HepG2 (cell line): ENCODE data around the gene ALDH9A1. TPM values are rescaled to one million over a fixed set of nuclear protein-coding genes. Genes with fewer than 3 reads are reported as not detected.

Source experiments
- polyA plus RNA-seq, 8 experiments: library from polyadenylated mRNA; depleted of rRNA in 3 of 8; stranded (reverse) in 7 of 8; unstranded in 1 of 8; fragments of >200 nt; fragmentation: Illumina TruSeq in 4 of 8; extraction: Trizol in 4 of 8; gene quantifications; 2 replicates each; pipeline versions ENCODE4 v1.2.1 to v1.2.3, GENCODE V29; 2011 to 2016; ENCODE audit warnings: low read depth in 4 of 8, missing spikeins in 1 of 8, mixed read lengths in 1 of 8; ENCODE audit not compliant: insufficient read depth in 1 of 8
- total RNA-seq, 5 experiments: library from RNA; depleted of rRNA; stranded (reverse); fragments of >200 nt; fragmentation: Illumina TruSeq; extraction: Trizol; gene quantifications; 2 replicates each; pipeline ENCODE4 v1.2.3, GENCODE V29; 2016; ENCODE audit warnings: low read depth in 1 of 5

ALDH9A1 gene
- total and polyA plus RNA-seq, 2 of the 13 experiments (the other 11 are each of a cell fraction or from before 2014, with no cell fraction given), result 27.5 to 38.5 TPM

Other genes with a start within 250 kb of the ALDH9A1 start
- gene LRRC52, start 154.6 kb downstream of the ALDH9A1 start, total RNA-seq (2016; rRNA removed; fragmentation: Illumina TruSeq; extraction: Trizol), result not detected in 2 replicates
- gene LRRC52, start 154.6 kb downstream of the ALDH9A1 start, polyA plus RNA-seq (2011; rRNA removed), result not detected in 2 replicates
- gene MGST3, start 67.3 kb downstream of the ALDH9A1 start, total RNA-seq (2016; rRNA removed; fragmentation: Illumina TruSeq; extraction: Trizol), result 34.3 and 59.7 TPM in 2 replicates
- 54.7 and 61.2 TPM in 2 replicates for gene MGST3, start 67.3 kb downstream of the ALDH9A1 start, polyA plus RNA-seq (2011; rRNA removed)
- 85.3 and 119 TPM in 2 replicates for gene TMCO1, start 70.3 kb upstream of the ALDH9A1 start, total RNA-seq (2016; rRNA removed; fragmentation: Illumina TruSeq; extraction: Trizol)
- 106 TPM in 2 replicates for gene TMCO1, start 70.3 kb upstream of the ALDH9A1 start, polyA plus RNA-seq (2011; rRNA removed)
- gene UCK2, start 129.1 kb upstream of the ALDH9A1 start, total RNA-seq (2016; rRNA removed; fragmentation: Illumina TruSeq; extraction: Trizol), result 61.2 and 64.3 TPM in 2 replicates
- 67.7 and 78.0 TPM in 2 replicates for gene UCK2, start 129.1 kb upstream of the ALDH9A1 start, polyA plus RNA-seq (2011; rRNA removed)